T-helper 2 cell treated with Interferon-gamma antibody and Interleukin-4, amounts not matched to agents 100 ng/mL and 5 ng/mL, for 36 hours (primary cell): ENCODE data around the gene C2orf69. TPM values are rescaled to one million over a fixed set of nuclear protein-coding genes. Genes with fewer than 3 reads are reported as not detected.

Experiments used
- intact Hi-C: fragments of 100-400 bp; cut with micrococcal nuclease; formaldehyde crosslinking; loops from one replicate; pipeline ENCODE4 v1.15.1; 2023
- total RNA-seq: library from RNA; stranded (reverse); gene quantifications from 2 replicates; pipeline ENCODE4 v1.2.3, GENCODE V29; 2022

The C2orf69 gene
- total RNA-seq, 1 donor from 2014 or later: 16.1 TPM

GRCh38 chr2:199912553-199913114, 1.5 kb downstream of the C2orf69 start:
- intact Hi-C loops: loop anchor here (5.0 to 10.0 kb wide), 3 partner anchors 395 to 1732 kb away; partner anchors contain the start of genes SGO2, SPATS2L and TMEM237

- intact Hi-C loops: loop anchor here (1.0 to 10.0 kb wide), 4 partner anchors 22 to 1730 kb away; partner anchors contain the start of genes SGO2, SPATS2L and TMEM237
Observed at GRCh38 chr2:199914372-199914958, 3.4 kb downstream of the C2orf69 start.

- intact Hi-C loops: loop anchor here (10.0 kb wide), 1 partner anchor 1728 kb away; the partner anchor contains the start of gene TMEM237
Observed at GRCh38 chr2:199916980-199917379, 5.9 kb downstream of the C2orf69 start.

GRCh38 chr2:199922856-199923255, 11.8 kb downstream of the C2orf69 start:
- intact Hi-C loops: no loop called here

GRCh38 chr2:199923924-199924323, 12.8 kb downstream of the C2orf69 start:
- intact Hi-C loops: no loop called here

GRCh38 chr2:199926806-199927205, 15.7 kb downstream of the C2orf69 start:
- intact Hi-C loops: no loop called here

- intact Hi-C loops: no loop called here
Observed at GRCh38 chr2:199928226-199928625, 17.1 kb downstream of the C2orf69 start.

- intact Hi-C loops: loop anchor here (1.0 kb wide), 1 partner anchor 27 kb away; the partner anchor contains the start of genes MAIP1 and TYW5
Observed at GRCh38 chr2:199928626-199929025, 17.5 kb downstream of the C2orf69 start.

GRCh38 chr2:199929262-199929661, 18.2 kb downstream of the C2orf69 start:
- intact Hi-C loops: loop anchor here (1.0 kb wide), 1 partner anchor 26 kb away; the partner anchor contains the start of genes MAIP1 and TYW5

GRCh38 chr2:199932312-199932855, 21.3 kb downstream of the C2orf69 start:
- intact Hi-C loops: no loop called here

GRCh38 chr2:199933466-199933865, 22.4 kb downstream of the C2orf69 start:
- intact Hi-C loops: no loop called here

GRCh38 chr2:199936554-199936953, 25.5 kb downstream of the C2orf69 start:
- intact Hi-C loops: loop anchor here (1.0 kb wide), 1 partner anchor 22 kb away; no protein-coding TSS in a partner anchor

GRCh38 chr2:199940373-199940772, 29.3 kb downstream of the C2orf69 start:
- intact Hi-C loops: loop anchor here (1.0 kb wide), 1 partner anchor 235 kb away; no protein-coding TSS in a partner anchor

GRCh38 chr2:199943373-199943772, 32.3 kb downstream of the C2orf69 start:
- intact Hi-C loops: no loop called here

GRCh38 chr2:199946196-199946595, 35.1 kb downstream of the C2orf69 start:
- intact Hi-C loops: no loop called here

- intact Hi-C loops: no loop called here
Observed at GRCh38 chr2:199946836-199947235, 35.7 kb downstream of the C2orf69 start.

GRCh38 chr2:199950396-199950795, 39.3 kb downstream of the C2orf69 start:
- intact Hi-C loops: loop anchor here (10.0 kb wide), 2 partner anchors 864 to 914 kb away; partner anchors contain the start of genes BZW1 and CLK1

- intact Hi-C loops: loop anchor here (10.0 kb wide), 2 partner anchors 864 to 914 kb away; partner anchors contain the start of genes BZW1 and CLK1
Observed at GRCh38 chr2:199951023-199951422, 39.9 kb downstream of the C2orf69 start.

- intact Hi-C loops: loop anchor here (1.0 to 10.0 kb wide), 6 partner anchors 26 to 910 kb away; partner anchors contain the start of genes BZW1, C2orf69, CLK1 and KCTD18
Observed at GRCh38 chr2:199955007-199955338, 43.9 kb downstream of the C2orf69 start.

- intact Hi-C loops: loop anchor here (1.0 to 10.0 kb wide), 6 partner anchors 26 to 909 kb away; partner anchors contain the start of genes BZW1, C2orf69, CLK1 and KCTD18
Observed at GRCh38 chr2:199955339-199956061, 44.4 kb downstream of the C2orf69 start, which contains the start of the genes MAIP1 and TYW5. Gene MAIP1 (plus strand): TSS chr2:199955582. CDS start chr2:199955799, 217 bp downstream. Gene TYW5 (minus strand): TSS chr2:199955491. CDS start chr2:199955470, 21 bp downstream.

GRCh38 chr2:199956062-199956380, 44.9 kb downstream of the C2orf69 start:
- intact Hi-C loops: loop anchor here (10.0 kb wide), 2 partner anchors 859 to 909 kb away; partner anchors contain the start of genes BZW1 and CLK1
